PFSK-1 (cell line): Measurements from ENCODE around the gene KIAA2012.

Source experiments
- POLR2AphosphoS5 ChIP-seq: IDR thresholded peaks from 2 replicates; pipeline ENCODE4 v1.6.1; 2012; ENCODE audit warnings: low read depth, mild to moderate bottlenecking, control low read depth, low read length, moderate library complexity
- SIN3A ChIP-seq: IDR thresholded peaks from 2 replicates; pipeline ENCODE4 v1.6.1; 2012; ENCODE audit warnings: mild to moderate bottlenecking, low read length, moderate library complexity, borderline replicate concordance; ENCODE audit not compliant: insufficient read depth
- TAF1 ChIP-seq: IDR thresholded peaks from 2 replicates; pipeline ENCODE4 v1.6.1; 2012; ENCODE audit warnings: low read length, control low read depth, borderline replicate concordance; ENCODE audit not compliant: insufficient read depth
- TF ChIP-seq, protein P1 (sequence below), 2 experiments: IDR thresholded peaks; 2 replicates each; pipeline versions ENCODE4 v1.6.1 to v1.8.0; 2011 to 2012; ENCODE audit warnings: low read depth in 2 of 2, low read length in 2 of 2, control low read depth in 1 of 2, inconsistent platforms in 1 of 2, mild to moderate bottlenecking in 1 of 2, moderate library complexity in 1 of 2; ENCODE audit not compliant: insufficient read depth in 1 of 2

DNA sequence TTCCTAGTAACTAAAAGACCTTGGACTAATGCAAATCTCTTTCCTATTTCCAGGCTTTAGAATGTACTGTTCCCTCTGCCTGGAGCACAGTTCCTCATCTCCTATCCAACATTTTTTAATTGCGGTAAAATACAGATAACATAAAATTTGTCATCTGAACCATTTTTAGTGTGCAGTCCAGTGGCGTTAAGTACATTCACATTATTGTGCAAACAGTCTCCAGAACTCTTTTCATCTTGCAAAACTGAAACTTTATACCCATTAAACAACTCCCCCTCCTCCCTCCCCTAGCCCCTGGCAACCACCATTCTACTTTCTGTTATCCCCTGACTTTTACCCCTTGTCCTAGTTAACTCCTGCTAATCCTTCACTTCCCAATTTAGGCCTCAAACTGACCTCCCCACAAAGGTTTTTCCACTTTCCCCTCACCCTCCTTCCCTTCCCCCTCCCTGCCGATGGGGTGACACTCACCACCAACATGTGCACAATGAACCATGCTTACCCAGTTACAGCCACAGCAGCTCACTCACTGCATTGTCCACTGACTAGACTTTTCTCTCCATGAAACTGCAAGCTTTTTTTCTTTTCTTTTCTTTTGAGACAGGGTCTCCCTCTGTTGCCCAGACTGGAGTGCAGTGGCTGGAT lies 54.8 kb downstream of the KIAA2012 start:
- TF ChIP-seq, protein P1, sequence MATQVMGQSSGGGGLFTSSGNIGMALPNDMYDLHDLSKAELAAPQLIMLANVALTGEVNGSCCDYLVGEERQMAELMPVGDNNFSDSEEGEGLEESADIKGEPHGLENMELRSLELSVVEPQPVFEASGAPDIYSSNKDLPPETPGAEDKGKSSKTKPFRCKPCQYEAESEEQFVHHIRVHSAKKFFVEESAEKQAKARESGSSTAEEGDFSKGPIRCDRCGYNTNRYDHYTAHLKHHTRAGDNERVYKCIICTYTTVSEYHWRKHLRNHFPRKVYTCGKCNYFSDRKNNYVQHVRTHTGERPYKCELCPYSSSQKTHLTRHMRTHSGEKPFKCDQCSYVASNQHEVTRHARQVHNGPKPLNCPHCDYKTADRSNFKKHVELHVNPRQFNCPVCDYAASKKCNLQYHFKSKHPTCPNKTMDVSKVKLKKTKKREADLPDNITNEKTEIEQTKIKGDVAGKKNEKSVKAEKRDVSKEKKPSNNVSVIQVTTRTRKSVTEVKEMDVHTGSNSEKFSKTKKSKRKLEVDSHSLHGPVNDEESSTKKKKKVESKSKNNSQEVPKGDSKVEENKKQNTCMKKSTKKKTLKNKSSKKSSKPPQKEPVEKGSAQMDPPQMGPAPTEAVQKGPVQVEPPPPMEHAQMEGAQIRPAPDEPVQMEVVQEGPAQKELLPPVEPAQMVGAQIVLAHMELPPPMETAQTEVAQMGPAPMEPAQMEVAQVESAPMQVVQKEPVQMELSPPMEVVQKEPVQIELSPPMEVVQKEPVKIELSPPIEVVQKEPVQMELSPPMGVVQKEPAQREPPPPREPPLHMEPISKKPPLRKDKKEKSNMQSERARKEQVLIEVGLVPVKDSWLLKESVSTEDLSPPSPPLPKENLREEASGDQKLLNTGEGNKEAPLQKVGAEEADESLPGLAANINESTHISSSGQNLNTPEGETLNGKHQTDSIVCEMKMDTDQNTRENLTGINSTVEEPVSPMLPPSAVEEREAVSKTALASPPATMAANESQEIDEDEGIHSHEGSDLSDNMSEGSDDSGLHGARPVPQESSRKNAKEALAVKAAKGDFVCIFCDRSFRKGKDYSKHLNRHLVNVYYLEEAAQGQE (IDR thresholded peaks at IDR 0.05; ENCODE audit: insufficient read depth in 1 of 2, low read depth in 2 of 2, low read length in 2 of 2) = no peak
- TF ChIP-seq TAF1 = no peak
- no peak for TF ChIP-seq POLR2AphosphoS5
- TF ChIP-seq SIN3A = no peak
